Activated effector memory CD4-positive, alpha-beta T cell treated with anti-CD3 and anti-CD28 coated beads, Interleukin-2, amount 50 U/mL, for 16 hours (primary cell): ENCODE data around the gene GSG1L2.
"Not testable (repeated sequence)": the region's sequence is repeated elsewhere in the genome, so short reads cannot be mapped to it uniquely, and the experiment has no call there.

Experiments used
- DNase-seq: peaks from one replicate; pipeline ENCODE4 v3.0.0-alpha.2; 2020

Gene GSG1L2

GRCh38 chr17:9784544-9784943 lies 37.3 kb downstream of the GSG1L2 start:
- no peak for DNase-seq

- DNase-seq: not testable (repeated sequence)
Measured at GRCh38 chr17:9783465-9783864, 38.4 kb downstream of the GSG1L2 start.

- no peak for DNase-seq
Measured at GRCh38 chr17:9783050-9783449, 38.8 kb downstream of the GSG1L2 start.

- no peak for DNase-seq
Measured at GRCh38 chr17:9780552-9780951, 41.3 kb downstream of the GSG1L2 start.

GRCh38 chr17:9776911-9777310 lies 45.0 kb downstream of the GSG1L2 start:
- DNase-seq: no peak

- DNase-seq: no peak
Measured at GRCh38 chr17:9772658-9773057, 49.2 kb downstream of the GSG1L2 start.

- no peak for DNase-seq
Measured at GRCh38 chr17:9771465-9771864, 50.4 kb downstream of the GSG1L2 start.

GRCh38 chr17:9769036-9769695 lies 52.7 kb downstream of the GSG1L2 start:
- DNase-seq: no peak

- DNase-seq: no peak
Measured at GRCh38 chr17:9768381-9768934, 53.4 kb downstream of the GSG1L2 start.

- DNase-seq: no peak
Measured at GRCh38 chr17:9767432-9767991, 54.4 kb downstream of the GSG1L2 start.

- DNase-seq: no peak
Measured at GRCh38 chr17:9766970-9767369, 54.9 kb downstream of the GSG1L2 start.

- DNase-seq: no peak
Measured at GRCh38 chr17:9765322-9765721, 56.6 kb downstream of the GSG1L2 start.

- DNase-seq: no peak
Measured at GRCh38 chr17:9763643-9764042, 58.2 kb downstream of the GSG1L2 start.

GRCh38 chr17:9760266-9760665 lies 61.6 kb downstream of the GSG1L2 start:
- DNase-seq: no peak

GRCh38 chr17:9755083-9755482 lies 66.8 kb downstream of the GSG1L2 start:
- no peak for DNase-seq
